G401.6 (cell line): ENCODE measurements around the gene CER1.

Experiments
- FAIRE-seq: peaks from 2 replicates; lab custom pipeline; 2012; peaks lifted over from hg19 to GRCh38; lab: Jason Lieb, UNC

Gene CER1, protein sequence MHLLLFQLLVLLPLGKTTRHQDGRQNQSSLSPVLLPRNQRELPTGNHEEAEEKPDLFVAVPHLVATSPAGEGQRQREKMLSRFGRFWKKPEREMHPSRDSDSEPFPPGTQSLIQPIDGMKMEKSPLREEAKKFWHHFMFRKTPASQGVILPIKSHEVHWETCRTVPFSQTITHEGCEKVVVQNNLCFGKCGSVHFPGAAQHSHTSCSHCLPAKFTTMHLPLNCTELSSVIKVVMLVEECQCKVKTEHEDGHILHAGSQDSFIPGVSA

DNA sequence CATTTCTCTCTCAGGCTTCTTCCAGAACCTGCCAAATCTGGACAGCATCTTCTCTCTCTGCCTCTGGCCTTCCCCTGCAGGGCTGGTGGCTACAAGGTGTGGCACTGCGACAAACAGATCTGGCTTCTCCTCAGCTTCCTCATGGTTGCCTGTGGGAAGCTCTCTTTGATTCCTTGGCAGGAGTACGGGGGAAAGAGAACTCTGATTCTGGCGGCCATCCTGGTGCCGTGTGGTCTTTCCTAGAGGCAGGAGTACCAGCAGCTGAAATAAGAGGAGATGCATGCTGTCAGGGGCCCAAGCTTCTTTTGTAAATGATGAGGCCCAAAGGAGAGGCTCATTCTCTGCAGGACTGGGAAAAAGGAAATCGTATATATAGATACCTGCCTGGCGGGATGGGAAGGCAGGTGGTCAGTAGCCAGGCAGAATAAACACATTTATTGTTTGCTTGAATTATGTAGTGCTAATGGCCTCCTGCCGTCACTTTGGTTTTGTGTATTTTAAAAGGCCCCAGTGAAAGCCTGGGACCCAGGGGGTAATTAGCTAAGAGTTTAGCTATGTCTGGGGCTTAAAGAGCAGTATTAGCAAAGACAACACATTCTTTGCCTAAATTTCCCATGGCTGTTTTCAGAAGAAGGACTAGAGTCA is at the start of gene CER1:
TSS of gene CER1 (minus strand) at position 343 of the 645 bp plus-strand sequence. CDS start at position 282, 61 bp downstream.
- no peak for FAIRE-seq

- no peak for FAIRE-seq
Observed at GRCh38 chr9:14770592-14770991, 48.1 kb upstream of the CER1 start.

GRCh38 chr9:14769230-14769571 is 46.7 kb upstream of the CER1 start:
- FAIRE-seq: no peak

DNA sequence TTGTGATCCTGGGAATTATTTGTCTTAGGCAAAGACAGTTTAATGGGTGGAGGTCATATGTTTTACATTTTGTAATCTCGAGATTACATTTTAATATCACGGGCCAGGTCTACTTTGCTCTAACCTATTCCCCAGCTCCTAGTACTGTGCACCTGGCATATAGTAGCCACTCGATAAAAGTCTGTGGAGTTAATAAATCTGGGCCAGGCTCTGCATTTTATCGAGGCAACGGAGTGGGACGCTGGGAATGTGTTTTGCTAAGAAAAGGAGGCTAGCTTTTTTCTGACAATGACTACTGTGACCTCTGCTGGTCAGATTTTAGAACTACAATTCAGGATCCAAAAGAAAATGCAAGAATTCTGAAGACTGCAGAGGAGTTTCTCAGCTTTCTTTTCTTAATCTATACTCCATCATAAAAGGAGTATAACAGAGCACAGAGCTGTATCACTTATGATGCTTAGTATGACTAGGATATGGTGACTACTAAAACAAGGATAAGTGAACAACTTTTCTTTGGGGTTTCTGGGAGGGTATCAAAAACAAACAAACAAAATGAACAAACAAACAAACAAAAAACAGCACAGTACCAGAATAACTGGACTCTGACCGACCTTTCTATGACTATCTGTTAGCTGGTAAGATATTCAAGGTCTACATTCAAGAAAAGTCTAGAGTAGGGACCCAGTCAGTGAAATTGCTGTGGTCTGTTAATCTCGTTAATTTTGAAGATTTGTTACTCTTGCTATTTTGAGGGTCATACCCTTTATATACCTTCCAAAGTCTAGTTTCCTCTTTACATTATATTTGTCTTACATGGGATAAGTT is 46.1 kb upstream of the CER1 start:
- peak; percentile 39 for FAIRE-seq

GRCh38 chr9:14766299-14766698 is 43.8 kb upstream of the CER1 start:
- no peak for FAIRE-seq

GRCh38 chr9:14761584-14761983 is 39.1 kb upstream of the CER1 start:
- no peak for FAIRE-seq

- FAIRE-seq: no peak
Observed at GRCh38 chr9:14760060-14760459, 37.5 kb upstream of the CER1 start.

GRCh38 chr9:14756291-14756690 is 33.8 kb upstream of the CER1 start:
- no peak for FAIRE-seq

- no peak for FAIRE-seq
Observed at GRCh38 chr9:14752871-14753270, 30.3 kb upstream of the CER1 start.

- FAIRE-seq: no peak
Observed at GRCh38 chr9:14752271-14752670, 29.7 kb upstream of the CER1 start.

- FAIRE-seq: no peak
Observed at GRCh38 chr9:14750821-14751220, 28.3 kb upstream of the CER1 start.

DNA sequence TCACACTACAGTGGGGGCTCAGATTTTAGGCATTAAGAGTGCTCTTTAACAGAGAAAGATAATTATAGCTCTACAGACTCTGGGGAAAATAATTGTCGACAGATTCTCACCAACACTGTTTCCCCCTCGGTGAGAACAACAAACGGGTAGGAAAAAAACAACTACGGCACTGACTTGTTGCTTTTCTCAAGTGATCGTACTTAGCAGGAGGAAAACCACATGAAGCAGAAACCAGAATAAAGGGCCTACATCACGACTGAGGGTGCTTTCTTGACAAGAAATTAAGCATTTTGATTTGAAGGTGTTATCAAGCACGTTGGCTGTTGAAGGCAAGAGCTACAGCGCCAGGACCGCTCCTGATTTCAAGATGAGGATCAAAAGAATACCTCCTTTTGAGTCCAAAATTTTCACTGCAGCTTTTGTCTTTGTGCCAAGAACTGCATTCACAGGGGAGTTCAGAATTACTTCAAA is 27.2 kb upstream of the CER1 start:
- FAIRE-seq: no peak

GRCh38 chr9:14748373-14748772 is 25.8 kb upstream of the CER1 start:
- no peak for FAIRE-seq

DNA sequence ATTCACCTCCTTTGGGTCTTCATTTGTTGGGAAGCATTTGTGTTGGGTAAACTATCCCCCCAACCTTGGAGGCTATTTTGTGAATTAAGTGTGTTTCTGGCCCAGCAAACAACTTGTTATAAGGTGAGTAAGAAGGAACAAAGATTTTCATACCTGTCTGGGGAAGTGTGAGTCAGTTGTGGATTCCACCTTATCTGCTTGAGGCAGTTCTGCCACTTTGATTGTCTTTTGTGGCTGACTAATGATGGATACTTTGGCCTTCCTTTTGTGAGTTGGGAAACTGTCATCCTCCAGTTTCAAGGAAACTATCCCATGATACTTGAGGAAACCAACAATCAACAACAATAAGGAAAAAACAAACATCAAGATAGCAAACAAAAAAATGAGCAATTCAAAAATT is 24.6 kb upstream of the CER1 start:
- FAIRE-seq: no peak

GRCh38 chr9:14746626-14747025 is 24.1 kb upstream of the CER1 start:
- no peak for FAIRE-seq

- no peak for FAIRE-seq
Observed at GRCh38 chr9:14744768-14745167, 22.2 kb upstream of the CER1 start.

DNA sequence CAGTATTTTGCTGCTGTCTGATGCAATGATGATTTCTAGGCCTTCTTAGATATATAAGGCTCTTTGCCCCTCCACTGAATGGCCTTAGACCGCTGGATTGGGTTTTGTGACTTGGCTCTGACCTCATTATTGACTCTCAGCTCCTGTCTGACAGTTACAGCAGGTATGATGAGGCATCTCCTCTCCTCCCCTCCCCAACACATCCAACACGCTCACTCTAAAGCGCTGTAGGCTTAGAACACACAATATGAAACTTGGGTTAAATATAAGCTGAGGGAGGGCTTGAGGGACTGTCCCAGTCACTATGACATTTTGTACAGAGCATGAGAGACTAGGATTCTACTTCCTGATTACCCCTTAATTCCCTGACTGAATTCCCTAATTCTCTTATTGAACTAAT is 18.8 kb upstream of the CER1 start:
- FAIRE-seq: no peak

DNA sequence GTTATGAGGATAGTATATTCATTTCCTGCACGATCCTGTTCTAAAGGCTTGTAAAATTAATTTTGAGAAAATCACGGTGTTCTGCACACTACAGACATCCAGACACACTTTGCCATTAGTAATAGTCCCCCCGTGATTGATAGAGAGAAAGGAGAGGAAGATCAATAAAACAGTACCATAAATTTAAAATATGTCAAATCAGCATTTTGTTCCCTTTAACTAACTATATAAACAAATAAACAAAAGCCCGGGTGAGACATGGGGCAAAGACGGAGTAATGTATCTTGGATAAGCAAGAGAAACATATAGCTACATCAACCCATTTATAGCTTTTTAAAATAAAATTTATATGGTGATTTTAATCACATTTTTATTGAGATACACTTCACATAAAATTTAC is 10.6 kb upstream of the CER1 start:
- no peak for FAIRE-seq

GRCh38 chr9:14731294-14731981 is 8.9 kb upstream of the CER1 start:
- no peak for FAIRE-seq

DNA sequence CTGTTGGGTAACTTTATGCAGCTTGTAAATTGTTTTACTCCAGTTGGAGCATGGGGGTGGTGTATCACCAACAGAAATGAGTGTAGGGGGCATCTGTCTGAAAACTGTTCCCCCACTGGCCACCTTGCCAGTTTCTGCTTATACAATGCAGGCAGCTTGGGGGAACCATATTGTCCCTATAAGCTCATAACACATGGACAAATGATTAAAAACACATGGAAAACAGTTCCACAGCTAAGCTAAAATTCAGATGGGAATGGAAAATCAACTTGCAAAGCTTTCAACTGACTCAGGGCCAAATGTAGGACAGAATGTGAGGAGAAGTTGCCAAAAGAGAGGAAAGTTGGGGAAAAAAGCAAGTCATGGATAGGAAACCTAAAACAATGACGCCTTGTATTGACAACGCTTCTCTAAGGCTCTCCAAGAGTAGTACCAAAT is 7.9 kb upstream of the CER1 start:
- FAIRE-seq: no peak

DNA sequence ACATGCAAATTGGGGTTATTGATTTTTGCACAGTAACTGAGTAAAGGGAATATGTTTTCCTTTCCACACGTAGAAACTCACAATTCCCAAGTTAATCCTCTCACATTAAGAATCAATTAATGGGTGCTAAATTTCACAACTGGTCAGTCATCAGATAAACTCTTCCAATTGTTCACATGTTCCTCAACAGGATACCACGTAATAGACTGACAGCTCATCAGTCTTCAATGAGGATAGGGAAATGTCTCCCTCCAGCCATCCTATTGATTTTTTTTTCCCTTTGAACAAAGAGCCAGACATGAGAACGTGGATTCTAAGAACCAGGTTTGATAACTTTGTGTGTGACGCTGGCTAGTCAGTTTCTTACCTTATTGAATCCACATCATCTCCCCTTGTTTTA is 768 bp upstream of the CER1 start:
- no peak for FAIRE-seq

DNA sequence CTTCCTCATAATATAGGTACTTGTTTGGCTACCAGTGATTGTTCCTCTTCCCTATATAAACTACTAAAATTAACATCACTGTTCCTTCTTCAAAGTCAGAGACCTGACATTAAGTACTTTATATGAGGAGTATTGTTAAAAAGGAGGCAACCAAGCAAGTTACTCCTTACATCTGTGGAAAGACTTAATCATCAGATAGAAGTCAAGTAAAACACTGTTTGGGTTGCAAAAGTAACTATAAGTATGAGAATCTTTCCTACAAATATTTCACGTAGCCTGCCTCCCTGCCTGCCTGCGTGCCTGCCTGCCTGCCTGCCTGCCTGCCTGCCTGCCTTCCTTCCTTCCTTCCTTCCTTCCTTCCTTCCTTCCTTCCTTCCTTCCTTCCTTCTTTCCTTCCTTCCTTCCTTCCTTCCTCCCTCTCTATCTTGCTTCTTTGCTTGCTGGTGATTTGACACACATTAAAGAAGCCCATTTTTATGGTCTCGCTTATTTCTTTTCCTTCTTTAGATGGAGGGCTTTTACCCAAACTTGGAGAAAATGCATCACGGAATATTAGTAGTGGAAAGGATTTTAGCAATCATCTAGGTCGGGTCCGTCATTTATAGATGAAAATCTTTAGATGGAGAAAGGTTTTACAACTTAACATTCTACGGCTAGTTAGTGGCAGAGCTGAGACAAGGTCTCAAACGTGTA is 3.2 kb downstream of the CER1 start:
- FAIRE-seq: no peak
